RKO (cell line): ENCODE data around the gene HNRNPC.
"Not testable (repeated sequence)": the region's sequence is repeated elsewhere in the genome, so short reads cannot be mapped to it uniquely, and the experiment has no call there.

Source experiments
- DNase-seq: peaks from one replicate; pipeline ENCODE4 v3.0.0-alpha.2; 2016; ENCODE audit warnings: low spot score

HNRNPC gene

GRCh38 chr14:21244544-21244943 is 24.7 kb downstream of the HNRNPC start:
- DNase-seq = no peak

- peak; percentile 51 for DNase-seq
Observed at GRCh38 chr14:21241218-21241819, 27.9 kb downstream of the HNRNPC start.

GRCh38 chr14:21240417-21240816 is 28.8 kb downstream of the HNRNPC start:
- no peak for DNase-seq

DNA sequence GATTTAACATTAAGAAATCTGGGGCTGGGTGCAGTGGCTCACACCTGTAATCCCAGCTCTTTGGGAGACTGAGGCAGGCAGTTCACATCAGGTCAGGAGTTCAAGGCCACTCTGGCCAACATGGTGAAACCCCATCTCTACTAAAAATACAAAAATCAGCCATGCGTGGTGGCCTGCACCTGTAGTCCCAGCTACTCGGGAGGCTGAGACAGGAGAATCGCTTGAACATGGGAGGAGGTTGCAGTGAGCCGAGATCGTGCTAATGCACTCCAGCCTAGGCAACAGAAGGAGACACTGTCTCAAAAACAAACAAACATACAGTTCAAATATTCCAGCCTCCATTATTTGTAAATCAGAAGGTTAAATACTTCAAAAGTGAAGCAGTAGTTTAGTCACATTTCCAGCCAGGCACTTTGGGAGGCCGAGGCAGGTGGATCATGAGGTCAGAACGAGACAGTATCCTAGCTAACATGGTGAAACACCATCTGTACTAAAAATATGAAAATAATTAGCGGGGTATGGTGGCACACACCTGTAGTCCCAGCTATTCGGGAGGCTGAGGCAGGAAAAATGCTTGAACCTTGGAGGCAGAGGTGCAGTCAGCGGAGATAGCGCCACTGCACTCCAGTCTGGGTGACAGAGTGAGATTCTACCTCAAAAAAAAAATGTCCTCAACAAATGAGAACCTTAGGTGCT is 30.3 kb downstream of the HNRNPC start:
- DNase-seq = no peak

DNA sequence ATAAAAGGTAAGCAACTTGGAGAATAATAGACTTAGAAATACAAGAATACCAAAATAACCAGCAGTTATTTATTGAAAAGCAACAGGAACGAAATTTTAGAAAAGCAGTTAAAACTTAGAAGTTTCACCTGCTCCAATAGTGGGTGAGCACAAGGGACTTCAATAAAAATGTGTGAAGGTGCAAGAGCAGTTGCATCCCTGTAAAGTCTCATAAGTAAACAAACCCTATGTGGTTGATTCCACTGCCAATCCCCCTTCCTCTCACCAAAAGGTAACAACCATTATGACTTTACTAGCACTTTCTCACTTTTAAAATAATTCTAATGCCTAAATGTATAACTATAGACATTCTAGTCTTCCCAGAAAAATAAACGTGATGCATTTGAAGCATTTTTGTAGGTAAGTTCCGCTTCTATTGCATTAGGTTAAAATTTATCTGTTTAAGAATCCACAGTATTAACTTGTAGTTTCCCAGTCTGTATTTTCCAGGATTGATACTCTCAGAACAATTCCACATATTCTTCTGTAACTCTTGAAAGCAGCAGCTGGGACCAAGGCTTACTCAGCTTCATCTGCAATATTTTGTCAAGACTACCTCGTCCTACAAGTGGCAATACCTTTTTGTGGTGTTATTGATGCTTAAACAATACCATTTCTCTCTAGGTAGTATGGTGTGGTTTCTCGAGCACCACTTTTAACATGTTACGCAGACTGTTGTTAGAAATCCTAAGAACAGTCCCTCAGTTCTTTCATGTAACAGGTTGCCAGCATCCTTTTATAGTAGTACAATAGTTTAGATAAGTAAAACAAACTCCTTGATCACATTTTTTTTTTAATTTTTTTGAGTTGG is 32.1 kb downstream of the HNRNPC start:
- no peak for DNase-seq

GRCh38 chr14:21234112-21234511 is 35.1 kb downstream of the HNRNPC start:
- DNase-seq = no peak

DNA sequence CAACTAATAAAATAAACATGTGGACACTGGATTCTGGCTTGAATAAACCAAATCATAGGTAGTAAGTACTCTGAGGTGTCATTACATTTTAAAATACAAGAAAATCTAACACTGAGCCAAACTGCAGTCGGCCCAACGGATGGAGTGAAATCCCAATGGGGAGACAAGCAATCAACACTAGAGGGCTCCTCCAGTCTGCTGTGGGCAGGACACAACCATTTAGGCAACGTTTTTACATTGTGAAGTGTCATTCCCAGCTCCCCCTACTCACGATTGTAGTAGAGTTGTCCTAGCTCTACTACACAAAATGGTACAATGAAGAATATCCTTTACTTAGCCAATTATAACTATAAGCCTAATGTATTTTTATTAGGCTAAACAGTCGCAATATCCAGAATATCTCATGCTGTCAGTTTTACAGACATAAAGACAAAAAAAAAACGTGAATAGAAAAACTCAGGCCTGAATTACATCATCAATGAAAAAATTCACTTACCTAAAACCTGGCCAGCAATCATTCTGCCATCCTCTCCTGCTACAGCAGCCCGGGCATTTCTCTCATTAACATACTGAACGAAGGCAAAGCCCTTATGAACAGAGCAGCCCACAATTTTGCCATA is 35.7 kb downstream of the HNRNPC start:
- DNase-seq = peak; percentile 38

DNA sequence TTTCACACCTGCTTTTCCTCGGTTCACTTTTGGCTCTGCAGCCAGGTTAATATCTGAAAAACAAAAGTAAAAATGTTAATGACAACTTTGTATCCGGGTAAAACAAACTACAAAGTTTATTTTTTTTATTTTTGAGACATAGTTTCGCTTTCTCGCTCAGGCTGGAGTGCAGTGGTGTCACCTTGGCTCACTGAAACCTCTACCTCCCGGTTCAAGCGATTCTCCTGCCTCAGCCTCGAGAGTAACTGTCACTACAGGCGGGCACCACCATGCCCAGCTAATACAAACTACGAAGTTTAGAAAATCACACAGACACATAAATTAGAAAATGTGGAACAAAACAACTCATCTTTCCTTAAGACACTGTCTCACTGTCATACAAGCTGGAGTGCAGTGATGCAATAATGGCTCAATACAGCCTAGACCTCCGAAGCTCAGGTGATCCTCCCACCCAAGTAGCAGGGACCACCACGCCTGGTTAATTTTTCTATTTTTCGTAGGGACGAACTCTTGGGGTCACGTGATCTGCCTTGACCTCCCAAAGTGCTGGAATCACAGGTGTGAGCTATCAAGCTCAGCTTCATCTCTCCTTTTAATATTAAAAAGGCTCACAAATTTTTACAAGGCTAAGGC is 38.1 kb downstream of the HNRNPC start:
- no peak for DNase-seq

DNA sequence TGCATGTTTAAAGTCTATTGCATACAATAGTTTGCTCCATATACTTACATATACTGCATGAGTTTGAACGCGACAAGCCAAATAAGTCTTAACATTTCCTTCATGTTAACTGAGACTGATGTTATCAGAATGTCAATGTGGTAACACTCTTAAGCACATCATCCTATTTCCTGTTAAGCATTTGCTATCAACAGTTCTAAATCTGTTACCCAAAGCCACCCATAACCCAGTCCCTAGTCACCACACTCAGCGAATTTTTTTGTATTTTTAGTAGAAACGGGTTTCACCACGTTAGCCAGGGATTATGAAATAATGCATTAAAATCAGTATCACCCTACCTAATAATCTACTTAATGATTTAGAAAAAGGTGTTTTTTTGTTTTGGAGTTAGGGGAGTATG is 39.4 kb downstream of the HNRNPC start:
- DNase-seq = no peak

- DNase-seq = no peak
Observed at GRCh38 chr14:21227981-21228380, 41.3 kb downstream of the HNRNPC start.

DNA sequence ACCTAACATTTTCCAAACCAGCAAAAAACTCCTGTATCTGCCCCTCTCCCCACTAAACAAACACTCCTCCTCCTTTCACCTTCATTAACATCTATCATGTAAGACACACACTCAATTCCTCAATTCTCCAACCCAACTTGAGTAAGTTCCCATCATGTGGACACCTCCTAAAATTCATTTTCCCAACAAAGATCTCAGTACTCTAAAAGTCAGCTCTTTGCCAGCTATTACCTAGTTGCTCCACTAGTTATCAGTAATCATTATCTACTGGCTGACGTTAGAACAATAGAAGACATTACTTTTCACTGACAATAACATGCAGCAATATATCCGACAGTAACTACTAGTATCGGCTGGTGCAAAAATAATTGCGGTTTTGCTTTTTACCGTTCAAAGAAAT is 42.1 kb downstream of the HNRNPC start:
- no peak for DNase-seq

DNA sequence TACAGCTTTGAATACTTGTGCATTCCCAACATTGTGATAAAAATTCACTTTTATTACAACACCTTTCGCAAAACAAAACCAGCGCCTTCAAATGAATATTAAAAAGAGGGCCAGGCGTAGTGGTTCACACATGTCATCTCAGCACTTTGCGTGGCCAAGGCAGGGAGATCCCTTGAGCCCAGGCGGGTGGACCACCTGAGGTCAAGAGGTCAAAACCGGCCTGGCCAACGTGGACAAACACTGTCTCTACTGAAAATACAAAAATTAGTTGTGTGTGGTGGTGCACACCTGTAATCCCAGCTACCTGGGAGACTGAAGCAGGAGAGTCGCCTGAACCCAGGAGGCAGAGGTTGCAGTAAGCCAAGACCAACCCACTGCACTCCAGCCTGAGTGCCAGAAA is 42.8 kb downstream of the HNRNPC start:
- DNase-seq = no peak

DNA sequence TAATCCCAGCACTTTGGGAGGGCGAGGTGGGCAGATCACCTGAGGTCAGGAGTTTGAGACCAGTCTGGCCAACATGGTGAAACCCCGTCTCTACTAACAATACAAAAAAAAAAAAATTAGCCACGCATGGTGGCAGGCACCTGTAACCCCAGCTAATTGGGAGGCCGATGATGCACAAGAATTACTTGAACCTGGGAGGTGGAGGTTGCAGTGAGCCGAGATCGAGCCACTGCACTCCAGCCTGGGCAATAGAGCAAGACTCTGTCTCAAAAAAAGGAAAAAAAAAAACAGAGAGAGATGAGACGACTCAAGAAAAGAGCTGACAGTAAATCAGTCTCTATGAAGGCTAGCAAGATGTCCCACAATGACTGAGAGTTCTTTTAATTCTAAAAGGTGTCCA is 44.1 kb downstream of the HNRNPC start:
- not testable (repeated sequence) for DNase-seq

GRCh38 chr14:21220874-21221477 is 48.3 kb downstream of the HNRNPC start:
- no peak for DNase-seq

DNA sequence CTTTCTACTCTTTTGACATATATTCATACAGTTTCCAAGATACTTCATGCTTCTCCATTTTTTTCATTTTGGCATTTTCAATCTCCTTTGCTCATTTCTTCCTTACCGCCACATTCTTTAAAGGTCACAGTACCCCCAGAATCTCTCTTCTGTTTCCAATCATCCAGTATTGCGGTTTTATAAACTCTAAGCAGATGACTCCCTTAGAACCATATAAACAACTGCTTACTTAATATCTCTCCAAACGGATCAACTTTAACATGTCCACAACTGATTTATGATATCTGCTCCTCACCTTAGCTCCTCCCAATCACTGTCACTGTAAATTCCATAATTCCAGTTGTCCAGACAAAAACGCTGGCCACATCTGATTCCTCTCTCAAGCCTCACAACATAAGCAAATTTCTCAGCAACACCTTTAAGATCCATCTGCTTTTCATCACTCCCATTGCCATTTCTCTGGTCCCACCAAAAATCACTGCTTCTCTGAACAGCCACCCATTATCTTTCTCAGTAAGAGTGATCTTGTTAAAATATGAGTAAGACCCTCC is 49.6 kb downstream of the HNRNPC start:
- no peak for DNase-seq

- DNase-seq = no peak
Observed at GRCh38 chr14:21219120-21219519, 50.1 kb downstream of the HNRNPC start.

- no peak for DNase-seq
Observed at GRCh38 chr14:21215879-21216251, 53.4 kb downstream of the HNRNPC start.

DNA sequence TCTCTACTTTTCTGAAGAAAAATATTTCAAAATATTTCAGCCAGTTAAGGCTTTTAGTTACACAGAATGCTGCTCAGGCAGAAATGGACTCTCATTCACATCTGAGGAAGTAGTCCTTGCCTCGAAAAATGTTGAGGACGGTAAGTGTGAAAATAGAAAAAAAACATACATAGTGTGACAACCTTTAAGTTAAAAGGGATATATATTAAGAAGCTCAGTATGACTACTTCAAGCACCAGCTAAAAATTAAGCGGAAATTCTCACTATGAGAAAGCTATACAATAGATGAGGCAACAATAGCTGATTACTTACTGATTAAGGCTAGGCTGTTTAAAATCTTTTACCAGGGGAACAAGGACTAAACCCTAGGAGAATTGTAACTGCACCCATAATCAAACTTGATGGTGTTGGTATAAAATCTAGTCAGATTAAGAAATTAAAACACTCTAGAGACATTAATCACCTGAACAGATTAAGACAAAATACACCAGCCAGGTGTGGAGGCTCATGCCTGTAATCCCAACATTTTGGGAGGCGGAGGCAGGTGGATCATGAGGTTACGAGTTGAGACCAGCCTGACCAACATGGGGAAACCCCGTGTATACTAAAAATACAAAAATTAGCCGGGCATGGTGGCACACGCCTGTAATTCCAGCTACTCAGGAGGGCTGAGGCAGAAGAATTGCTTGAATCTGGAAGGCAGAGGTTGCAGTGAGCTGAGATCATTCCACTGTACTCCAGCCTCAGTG is 53.9 kb downstream of the HNRNPC start:
- DNase-seq = no peak

DNA sequence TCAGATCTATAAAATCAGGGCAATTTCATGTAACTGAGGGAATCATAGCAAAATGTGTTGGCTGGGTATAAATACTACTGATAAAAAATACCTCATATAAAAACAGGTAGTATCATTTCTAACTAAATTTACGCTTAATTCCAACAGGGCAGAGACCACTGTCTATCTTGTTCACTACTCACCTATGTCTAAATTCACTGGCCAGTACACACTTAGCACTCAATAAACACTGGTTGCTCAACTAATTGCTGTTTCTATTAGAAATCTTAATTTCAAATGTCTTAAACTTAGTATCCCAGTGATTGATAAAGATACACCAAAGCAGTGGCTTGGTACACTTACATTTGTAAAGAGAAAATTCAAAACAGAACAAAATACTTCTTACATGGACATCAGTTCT is 55.6 kb downstream of the HNRNPC start:
- no peak for DNase-seq

DNA sequence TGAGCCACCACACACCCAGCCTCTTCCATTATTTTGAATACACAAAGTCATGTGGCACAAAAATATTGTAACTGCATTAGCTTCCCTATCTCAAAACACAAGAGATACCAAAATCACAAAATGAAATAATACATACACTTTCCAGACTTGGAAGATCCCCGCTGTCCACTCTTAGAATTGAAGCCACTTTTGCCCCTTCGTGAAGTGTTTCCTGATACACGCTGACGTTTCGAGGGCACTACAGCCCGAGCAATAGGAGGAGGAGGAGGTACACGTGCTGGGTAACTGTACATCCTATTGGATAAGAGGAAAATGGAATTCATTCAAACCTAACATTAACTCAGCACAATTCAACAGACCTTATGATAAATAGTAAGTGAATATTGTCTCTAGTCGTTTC is 56.4 kb downstream of the HNRNPC start:
- not testable (repeated sequence) for DNase-seq

- no peak for DNase-seq
Observed at GRCh38 chr14:21211509-21211908, 57.7 kb downstream of the HNRNPC start.
